ENCODE measurements around the gene SETBP1.
A peak's percentile ranks its signal among the peaks of the same experiment; 100 is the strongest.

SETBP1 gene

DNA sequence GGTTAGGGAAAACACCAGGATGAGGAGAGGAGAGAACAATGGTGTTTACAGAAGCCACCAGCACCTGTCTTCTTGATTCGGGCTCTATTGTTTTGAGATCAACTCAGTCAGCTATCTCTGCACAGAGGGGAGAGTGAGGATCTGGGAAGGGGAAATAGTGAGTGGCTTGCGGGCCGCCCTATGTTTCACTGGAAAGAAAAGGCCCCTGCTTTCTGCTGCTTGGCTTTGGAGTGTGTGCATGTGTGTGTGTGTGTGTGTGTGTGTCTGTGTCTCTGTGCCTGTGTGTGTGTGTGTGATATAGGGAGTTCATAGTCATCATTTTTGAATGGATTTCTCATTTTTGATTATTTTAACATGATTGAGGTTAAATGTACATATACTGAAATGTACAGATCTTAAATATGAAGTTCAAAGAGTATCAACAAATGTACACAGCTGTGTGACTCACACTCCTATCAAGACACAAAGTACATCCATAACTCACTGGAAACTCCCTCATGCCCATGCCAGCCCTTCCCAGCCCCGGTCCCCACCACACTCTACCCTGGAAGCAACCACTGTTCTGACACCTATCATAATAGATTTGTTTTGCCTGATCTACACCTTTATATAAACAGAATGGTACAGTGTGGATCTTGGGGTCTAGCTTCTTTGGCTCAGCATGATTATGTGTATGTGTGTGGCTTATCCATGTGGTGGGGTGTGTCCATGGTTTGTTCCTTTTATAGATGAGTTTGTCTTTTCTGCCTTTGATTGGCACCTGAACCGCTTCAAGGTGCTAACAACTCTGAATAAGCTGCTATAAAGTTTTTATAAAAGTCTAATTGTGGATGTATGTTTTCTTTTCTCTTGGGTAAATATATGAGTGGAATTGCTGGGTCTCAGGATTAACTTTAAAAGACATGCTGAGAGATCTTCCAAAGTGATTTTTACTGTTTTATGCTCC, 258.3 kb downstream of the SETBP1 start:
- DNase-seq (ENCODE audit: low spot score) = no peak

- no peak for DNase-seq (ENCODE audit: low spot score)
Measured at GRCh38 chr18:44941516-44941915, 260.8 kb downstream of the SETBP1 start.

GRCh38 chr18:44942073-44942472, 261.4 kb downstream of the SETBP1 start:
- no peak for DNase-seq (ENCODE audit: low spot score)

DNA sequence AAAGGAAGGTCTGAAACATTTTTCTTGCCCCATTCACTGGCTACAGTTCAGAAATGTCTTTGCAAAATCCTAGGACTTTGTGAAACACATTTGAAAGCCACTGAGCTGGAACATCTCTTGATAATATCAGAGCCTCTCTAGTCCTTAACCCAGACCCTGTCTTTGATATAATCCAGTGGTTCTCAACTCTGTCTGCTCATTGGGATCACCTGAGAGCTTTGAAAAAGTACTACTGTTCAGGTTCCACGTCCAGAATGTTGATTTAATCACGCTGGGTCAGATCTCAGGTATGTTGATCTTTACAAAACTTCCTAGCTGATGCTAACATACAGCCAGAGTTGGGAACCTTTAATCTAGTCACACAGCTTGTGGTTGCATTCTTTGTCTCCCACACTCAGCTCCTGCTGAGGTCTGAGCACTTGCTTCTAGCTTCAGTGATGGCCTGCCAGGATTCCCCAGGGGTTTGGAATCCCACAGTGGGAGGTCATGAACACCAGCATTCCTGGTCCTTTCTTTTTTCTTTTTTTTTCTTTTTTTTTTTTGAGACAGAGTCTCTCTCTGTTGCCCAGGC, 262.7 kb downstream of the SETBP1 start:
- peak; percentile 74 for DNase-seq (ENCODE audit: low spot score)

GRCh38 chr18:44944461-44944860, 263.8 kb downstream of the SETBP1 start:
- no peak for DNase-seq (ENCODE audit: low spot score)

- DNase-seq (ENCODE audit: low spot score) = no peak
Measured at GRCh38 chr18:44945888-44946401, 265.3 kb downstream of the SETBP1 start.

GRCh38 chr18:44946529-44947113, 265.9 kb downstream of the SETBP1 start:
- no peak for DNase-seq (ENCODE audit: low spot score)

DNA sequence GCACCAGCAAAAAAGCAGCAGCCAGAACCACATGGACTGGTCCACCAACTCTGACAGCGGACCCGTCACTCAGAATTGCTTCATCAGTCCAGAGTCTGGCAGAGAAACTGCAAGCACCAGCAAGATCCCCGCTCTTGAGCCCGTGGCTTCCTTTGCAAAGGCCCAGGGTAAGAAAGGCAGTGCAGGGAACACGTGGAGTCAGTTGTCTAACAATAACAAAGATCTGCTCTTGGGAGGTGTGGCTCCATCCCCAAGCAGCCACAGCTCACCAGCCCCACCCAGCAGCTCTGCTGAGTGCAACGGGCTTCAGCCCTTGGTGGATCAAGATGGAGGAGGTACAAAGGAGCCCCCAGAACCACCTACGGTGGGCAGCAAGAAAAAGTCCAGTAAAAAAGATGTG, 269.3 kb downstream of the SETBP1 start:
- no peak for DNase-seq (ENCODE audit: low spot score)

GRCh38 chr18:44950685-44951195, 270.1 kb downstream of the SETBP1 start:
- no peak for DNase-seq (ENCODE audit: low spot score)

- no peak for DNase-seq (ENCODE audit: low spot score)
Measured at GRCh38 chr18:44951748-44952147, 271.1 kb downstream of the SETBP1 start.

DNA sequence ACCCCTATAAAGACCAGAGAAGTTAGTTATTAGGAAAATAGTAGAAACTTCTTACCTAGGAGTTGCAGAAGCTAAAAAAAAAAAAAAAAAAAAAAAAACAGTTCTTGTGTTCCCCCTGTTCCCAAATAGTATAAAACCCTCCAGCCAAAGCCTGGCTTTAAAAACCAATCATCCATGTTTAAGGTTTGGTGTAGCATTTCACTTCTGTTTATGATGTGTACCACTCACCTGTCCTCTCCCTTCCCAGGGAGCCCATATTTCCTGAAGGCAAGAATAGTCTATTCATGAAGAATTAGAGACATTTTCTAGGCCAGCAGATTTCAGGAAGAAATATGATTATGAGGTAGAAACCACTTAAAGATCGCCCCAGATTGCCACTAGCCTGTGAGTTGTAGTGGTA, 273.6 kb downstream of the SETBP1 start:
- DNase-seq (ENCODE audit: low spot score) = no peak

DNA sequence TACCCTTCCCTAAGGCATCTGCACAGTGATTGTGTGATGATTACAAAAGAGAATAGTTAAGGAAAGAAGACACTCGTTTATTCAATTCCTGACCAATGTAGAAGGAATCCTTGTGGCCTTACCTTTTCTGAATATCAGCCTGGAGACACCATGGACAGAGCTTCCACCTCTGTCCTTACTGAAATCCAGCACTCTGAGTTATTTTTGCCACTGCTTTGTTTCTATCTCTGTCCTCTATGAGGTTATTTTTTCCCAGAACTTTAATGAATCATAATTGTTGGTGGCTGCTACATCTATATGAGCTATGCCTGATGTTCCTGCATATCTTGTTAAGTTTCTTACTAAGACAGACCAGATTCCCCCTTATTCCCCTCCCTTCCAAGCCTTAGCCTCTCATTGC, 275.1 kb downstream of the SETBP1 start:
- no peak for DNase-seq (ENCODE audit: low spot score)

DNA sequence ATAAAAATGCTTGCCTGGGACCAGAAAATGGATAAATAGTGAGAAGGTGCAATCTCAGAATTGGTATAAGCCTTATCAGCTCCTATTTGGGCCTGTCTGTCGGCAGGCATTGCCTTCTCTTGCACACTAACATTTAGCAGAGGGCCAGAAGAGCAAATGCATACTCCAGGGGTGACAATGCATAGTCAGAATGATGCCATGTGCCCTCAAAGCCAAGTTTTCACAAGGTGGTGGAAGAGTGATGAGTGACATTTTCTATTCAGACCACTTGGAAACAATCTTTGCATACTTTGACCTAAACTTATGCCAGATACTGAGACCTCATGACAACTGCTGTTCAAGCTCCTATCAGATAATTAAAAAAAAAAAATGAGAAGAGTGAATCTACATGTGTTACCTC, 276.3 kb downstream of the SETBP1 start:
- no peak for DNase-seq (ENCODE audit: low spot score)

- no peak for DNase-seq (ENCODE audit: low spot score)
Measured at GRCh38 chr18:44957461-44957860, 276.8 kb downstream of the SETBP1 start.

DNA sequence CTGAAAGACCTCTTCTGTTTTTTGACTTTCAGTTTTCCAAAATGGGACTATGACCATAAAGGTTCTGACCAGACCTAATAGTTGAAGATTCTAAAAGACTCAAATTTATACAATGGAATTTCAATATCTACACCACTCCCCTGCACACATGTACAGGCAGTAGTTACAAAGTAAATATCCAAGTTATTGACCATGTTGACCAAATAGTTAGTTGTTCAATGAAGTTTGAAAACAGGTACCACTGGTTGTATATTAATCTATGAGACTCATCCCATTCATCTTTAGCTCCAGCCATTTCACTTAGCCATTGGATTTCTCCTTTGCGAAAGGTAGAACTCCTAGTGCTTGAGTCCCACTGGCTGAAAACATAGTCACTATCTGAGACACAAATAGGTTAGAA, 277.4 kb downstream of the SETBP1 start:
- DNase-seq (ENCODE audit: low spot score) = no peak

- DNase-seq (ENCODE audit: low spot score) = no peak
Measured at GRCh38 chr18:44958455-44958854, 277.8 kb downstream of the SETBP1 start.

GRCh38 chr18:44959013-44959412, 278.3 kb downstream of the SETBP1 start:
- no peak for DNase-seq (ENCODE audit: low spot score)

GRCh38 chr18:44960580-44960979, 279.9 kb downstream of the SETBP1 start:
- DNase-seq (ENCODE audit: low spot score) = no peak

- DNase-seq (ENCODE audit: low spot score) = no peak
Measured at GRCh38 chr18:44961288-44961995, 280.8 kb downstream of the SETBP1 start.

DNA sequence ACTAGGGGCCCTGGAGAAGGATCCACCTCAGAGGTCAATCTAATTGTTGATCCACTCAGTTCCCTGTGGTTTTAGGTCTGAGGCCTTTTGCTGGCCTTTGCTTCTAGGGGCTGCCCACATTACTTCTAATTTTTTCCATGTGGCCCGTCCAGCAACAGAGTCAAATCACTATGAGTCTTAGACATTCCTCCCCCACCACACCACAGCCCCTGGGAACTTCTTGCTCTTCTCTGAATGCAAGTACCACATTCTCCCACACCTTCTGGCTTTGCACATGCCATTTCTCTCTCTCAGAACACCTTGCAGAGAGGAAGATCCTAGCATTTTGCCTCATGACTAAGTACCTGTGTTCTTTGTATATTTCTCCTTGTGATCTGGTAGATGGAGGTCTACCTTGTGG, 286.9 kb downstream of the SETBP1 start:
- no peak for DNase-seq (ENCODE audit: low spot score)

GRCh38 chr18:44968336-44968735, 287.6 kb downstream of the SETBP1 start:
- no peak for DNase-seq (ENCODE audit: low spot score)

DNA sequence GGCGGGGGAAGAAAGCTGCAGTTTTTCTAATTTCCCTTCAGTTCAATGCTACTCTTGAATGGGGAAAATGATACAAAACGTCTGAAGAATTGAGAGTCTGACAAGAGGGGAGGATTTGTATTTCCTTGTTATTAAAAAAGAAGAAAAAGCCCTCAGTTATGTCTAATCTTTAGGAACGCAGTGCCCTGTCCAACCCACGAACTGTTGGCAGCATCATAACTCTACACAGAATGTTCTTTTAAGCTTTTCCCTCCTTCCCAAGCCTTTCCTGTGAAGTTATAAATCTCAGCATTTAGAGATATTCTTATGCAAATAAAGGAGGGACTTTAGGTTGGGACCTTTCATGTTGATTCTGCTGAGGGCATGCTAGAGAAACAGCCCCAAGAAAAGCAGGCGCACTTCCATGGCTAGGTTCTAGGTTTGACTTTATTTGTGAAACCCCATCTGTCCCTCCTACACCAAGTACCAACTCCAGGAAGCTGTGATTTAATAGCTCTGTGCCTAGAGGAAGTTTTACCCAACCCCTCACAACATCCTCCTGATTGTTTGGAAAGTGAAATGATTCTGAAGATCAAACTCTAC, 288.6 kb downstream of the SETBP1 start:
- DNase-seq (ENCODE audit: low spot score) = no peak

Measured in AG08395 (cell line).